DOHH2 (cell line): ENCODE results near the gene PYM1.

Experiments
- H3F3A ChIP-seq: fragments of 200-600 bp; sonication (generic), shearing (Covaris generic); 2 replicates; pipeline ENCODE4 v1.6.0; 2016; ENCODE audit warnings: antibody characterized with exemption, mild to moderate bottlenecking; ENCODE audit not compliant: control insufficient read depth, insufficient read depth
- H3K27ac ChIP-seq: fragments of 200-600 bp; sonication (generic); 2 replicates; pipeline ENCODE4 v1.5.1; 2014; ENCODE audit warnings: low read depth, mild to moderate bottlenecking, low read length, moderate library complexity
- H3K27me3 ChIP-seq: fragments of 200-600 bp; sonication (generic); 2 replicates; pipeline ENCODE4 v1.6.1; 2014; ENCODE audit warnings: mild to moderate bottlenecking, low read length, mixed read lengths; ENCODE audit not compliant: control insufficient read depth
- H3K36me3 ChIP-seq: fragments of 200-600 bp; sonication (generic); 2 replicates; pipeline ENCODE4 v1.6.1; 2014; ENCODE audit warnings: mild to moderate bottlenecking, low read length, moderate library complexity, mixed read lengths; ENCODE audit not compliant: control insufficient read depth
- H3K4me1 ChIP-seq: fragments of 200-600 bp; sonication (generic); 2 replicates; pipeline ENCODE4 v1.6.1; 2014; ENCODE audit warnings: mild to moderate bottlenecking, low read length, mixed read lengths; ENCODE audit not compliant: control insufficient read depth
- H3K4me2 ChIP-seq: fragments of 200-600 bp; sonication (generic); 2 replicates; pipeline ENCODE4 v1.6.0; 2014; ENCODE audit warnings: mild to moderate bottlenecking, low read length, moderate library complexity
- H3K4me3 ChIP-seq: fragments of 200-600 bp; sonication (generic); 2 replicates; pipeline ENCODE4 v1.5.1; 2014; ENCODE audit warnings: mild to moderate bottlenecking, low read length, mixed read lengths
- H3K79me2 ChIP-seq: fragments of 200-600 bp; sonication (generic); 2 replicates; pipeline ENCODE4 v1.6.1; 2014; ENCODE audit warnings: mild to moderate bottlenecking, low read length, mixed read lengths; ENCODE audit not compliant: control insufficient read depth
- H3K9me2 ChIP-seq: fragments of 200-600 bp; sonication (generic); replicated peaks from 2 replicates; pipeline ENCODE4 v1.6.1; 2014; ENCODE audit warnings: mild to moderate bottlenecking, low read length, mixed read lengths; ENCODE audit not compliant: control insufficient read depth
- H3K9me3 ChIP-seq: fragments of 200-600 bp; sonication (generic); 2 replicates; pipeline ENCODE4 v1.6.1; 2014; ENCODE audit warnings: antibody characterized with exemption, low read length, mixed read lengths; ENCODE audit not compliant: control insufficient read depth, insufficient read depth
- H4K20me1 ChIP-seq: fragments of 200-600 bp; sonication (generic); 2 replicates; pipeline ENCODE4 v1.6.0; 2014; ENCODE audit warnings: low read depth, mild to moderate bottlenecking, antibody characterized with exemption, low read length, moderate library complexity; ENCODE audit not compliant: control insufficient read depth, insufficient read depth
- CTCF ChIP-seq: fragments of 200-600 bp; sonication (generic); IDR thresholded peaks from one replicate; pipeline ENCODE4 v1.5.1; 2014; ENCODE audit warnings: antibody characterized with exemption, mild to moderate bottlenecking, low read depth, low read length; ENCODE audit not compliant: poor library complexity, severe bottlenecking
- EZH2phosphoT487 ChIP-seq: fragments of 200-600 bp; sonication (generic); IDR thresholded peaks from 2 replicates; pipeline ENCODE4 v1.6.1; 2017; ENCODE audit warnings: borderline replicate concordance, mild to moderate bottlenecking, antibody characterized with exemption, low read length, moderate library complexity, mixed read lengths

Gene PYM1

DNA sequence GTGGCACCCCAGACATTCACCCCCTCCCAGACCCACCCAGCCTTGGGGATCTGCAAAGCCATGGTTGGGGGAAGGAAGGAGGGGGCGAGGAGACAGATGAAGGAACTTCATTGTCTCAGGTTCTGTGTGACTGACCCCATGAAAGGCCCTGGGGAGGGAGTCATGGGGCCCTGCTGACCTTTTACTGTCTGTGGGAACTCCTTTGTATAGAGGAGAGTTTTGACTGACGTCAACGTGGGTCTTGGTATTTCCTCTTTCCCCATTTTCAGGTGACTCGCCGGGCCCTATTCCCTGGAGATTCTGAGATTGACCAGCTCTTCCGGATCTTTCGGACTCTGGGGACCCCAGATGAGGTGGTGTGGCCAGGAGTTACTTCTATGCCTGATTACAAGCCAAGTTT is 43.1 kb upstream of the PYM1 start:
- Histone ChIP-seq H3K4me3 (no peak overlapping the region), H3K9me2 (no peaks in the 10 kb centered on the region), H3K36me3 (peaks cover 62% of the 10 kb centered on the region), H3K4me2 (no peak overlapping the region), H3K27me3 (no peaks in the 10 kb centered on the region), H3K4me1 (peaks cover 41% of the 10 kb centered on the region), H4K20me1 (no peaks in the 10 kb centered on the region), H3F3A (peaks cover 8% of the 10 kb centered on the region; the same call in 1 of the 2 replicates), H3K79me2 (peaks cover 34% of the 10 kb centered on the region), H3K27ac (no peak overlapping the region), H3K9me3 (no peaks in the 10 kb centered on the region)
- no peak for TF ChIP-seq EZH2phosphoT487
- TF ChIP-seq CTCF, result no peak

GRCh38 chr12:55969356-55969755 is 41.7 kb upstream of the PYM1 start:
- Histone ChIP-seq H3K9me2 (no peaks in the 10 kb centered on the region), H3K27me3 (no peaks in the 10 kb centered on the region), H4K20me1 (no peaks in the 10 kb centered on the region), H3K4me3 (no peak overlapping the region), H3K36me3 (peaks cover 62% of the 10 kb centered on the region), H3F3A (peaks cover 8% of the 10 kb centered on the region; the same call in 1 of the 2 replicates), H3K4me2 (no peak overlapping the region), H3K79me2 (peaks cover 22% of the 10 kb centered on the region), H3K4me1 (peaks cover 38% of the 10 kb centered on the region), H3K27ac (no peak overlapping the region), H3K9me3 (no peaks in the 10 kb centered on the region)
- TF ChIP-seq CTCF (no peak), EZH2phosphoT487 (no peak)

DNA sequence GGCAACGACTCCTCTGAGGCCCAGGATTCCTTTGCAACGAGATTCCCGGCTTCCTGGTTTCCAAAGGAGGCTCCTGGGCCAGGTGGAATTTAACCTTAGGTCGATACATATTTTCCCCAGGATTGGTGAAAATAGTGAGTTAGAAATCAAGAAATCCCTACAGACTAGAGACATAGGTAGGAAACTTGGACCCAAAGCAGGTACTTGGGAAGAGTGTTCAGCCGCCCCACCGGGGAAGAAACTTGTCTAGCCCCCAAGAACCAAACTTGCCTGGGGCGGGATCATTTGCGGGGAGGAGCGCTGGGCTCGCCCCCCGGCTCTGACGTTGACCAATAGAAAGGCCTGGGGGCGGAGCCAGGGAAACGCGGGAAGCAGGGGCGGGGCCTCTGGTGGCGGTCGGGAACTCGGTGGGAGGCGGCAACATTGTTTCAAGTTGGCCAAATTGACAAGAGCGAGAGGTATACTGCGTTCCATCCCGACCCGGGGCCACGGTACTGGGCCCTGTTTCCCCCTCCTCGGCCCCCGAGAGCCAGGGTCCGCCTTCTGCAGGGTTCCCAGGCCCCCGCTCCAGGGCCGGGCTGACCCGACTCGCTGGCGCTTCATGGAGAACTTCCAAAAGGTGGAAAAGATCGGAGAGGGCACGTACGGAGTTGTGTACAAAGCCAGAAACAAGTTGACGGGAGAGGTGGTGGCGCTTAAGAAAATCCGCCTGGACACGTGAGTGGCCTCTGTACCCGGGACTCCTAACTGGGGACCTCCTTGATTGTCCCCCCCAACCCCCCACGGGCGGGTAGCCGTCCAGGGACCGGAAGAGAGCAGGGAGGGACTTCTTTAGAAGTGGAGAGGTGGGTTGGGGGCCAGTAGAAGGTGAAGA is 39.0 kb upstream of the PYM1 start, which contains the start of gene CDK2:
Gene CDK2, plus strand, starts transcription at position 423 of the 874 bp plus-strand sequence. Its CDS starts 179 bp downstream, at position 602.
- H3K27ac ChIP-seq, result peak within 1 kb of the TSS; percentile 47
- no peaks in the 10 kb centered on the region for H3K27me3 ChIP-seq
- peaks cover 19% of the 10 kb centered on the region for H3K79me2 ChIP-seq
- TF ChIP-seq EZH2phosphoT487 (no peak), CTCF (no peak)
- H3K4me3 ChIP-seq, result peak within 1 kb of the TSS; percentile 90
- H3K4me2 ChIP-seq, result peak within 1 kb of the TSS; percentile 94
- H3K9me3 ChIP-seq, result no peaks in the 10 kb centered on the region
- H3K9me2 ChIP-seq, result no peaks in the 10 kb centered on the region
- H3K4me1 ChIP-seq, result peaks cover 24% of the 10 kb centered on the region
- 0 out of 2 replicates have a peak, but pooled peaks cover 1% of the 10 kb centered on the region for H3F3A ChIP-seq
- H4K20me1 ChIP-seq, result no peaks in the 10 kb centered on the region
- peaks cover 45% of the 10 kb centered on the region for H3K36me3 ChIP-seq
